Measurements from ENCODE around the gene HDC. TPM values are rescaled to one million over a fixed set of nuclear protein-coding genes. Genes with fewer than 3 reads are reported as not detected.

The HDC gene
- total and polyA plus RNA-seq, 2 experiments from 2014 or later, result not detected

- no peaks in the 10 kb centered on the region for H3K9me2 ChIP-seq (replicated peaks; ENCODE audit: insufficient read depth)
- H4K20me1 ChIP-seq (ENCODE audit: insufficient read depth, poor library complexity, severe bottlenecking), result no peaks in the 10 kb centered on the region
- no peaks in the 10 kb centered on the region for H3K4me1 ChIP-seq (ENCODE audit: insufficient read depth)
- H3K4me3 ChIP-seq, result no peak overlapping the region
- no peak overlapping the region for H3K27ac ChIP-seq
- no peaks in the 10 kb centered on the region for H3K27me3 ChIP-seq
- TF ChIP-seq EZH2phosphoT487 (IDR thresholded peaks at IDR 0.05; ENCODE audit: low read depth, severe bottlenecking, unreplicated experiment) (no peak), CTCF (IDR thresholded peaks at IDR 0.05; ENCODE audit: poor library complexity) (no peak), EZH2 (IDR thresholded peaks at IDR 0.05; ENCODE audit: borderline replicate concordance) (no peak)
- 81% methylated on average over 5 of the region's 5 CpGs for WGBS (ENCODE audit: low lambda C conversion rate, missing lambda C conversion rate)
- no peaks in the 10 kb centered on the region for H3K79me2 ChIP-seq
- no peak overlapping the region for H2AFZ ChIP-seq
- no peaks in the 10 kb centered on the region for H3K9me3 ChIP-seq (ENCODE audit: low read depth)
- no peak overlapping the region for H3K4me2 ChIP-seq
- no peaks in the 10 kb centered on the region for H3K36me3 ChIP-seq (replicated peaks; ENCODE audit: insufficient read depth, low read depth)
- DNase-seq (ENCODE audit: low spot score), result no peak
These were observed 23.7 kb downstream of the HDC start for GRCh38 chr15:50241684-50242450.

DNA sequence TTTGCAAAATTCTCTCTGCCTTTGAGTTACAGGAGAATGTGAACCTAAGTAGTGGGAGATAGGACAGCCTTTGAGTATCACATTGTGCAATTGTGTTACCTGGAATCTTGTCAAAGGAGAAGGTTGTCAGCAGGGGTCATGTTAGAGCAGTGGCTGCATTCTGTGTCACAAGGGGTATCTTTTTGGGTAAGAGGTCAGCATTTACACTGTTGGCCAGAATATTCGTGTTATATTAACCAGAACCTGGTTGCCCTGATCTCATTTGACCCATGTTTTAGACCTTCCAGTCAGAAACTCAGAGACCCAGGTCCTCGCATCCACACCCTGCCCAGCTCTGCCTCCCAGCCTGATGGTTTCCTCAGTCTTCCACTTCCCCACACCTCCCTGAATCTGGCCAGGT lies 27.3 kb downstream of the HDC start:
- no peaks in the 10 kb centered on the region for H3K27me3 ChIP-seq
- no peak overlapping the region for H3K4me3 ChIP-seq
- TF ChIP-seq EZH2phosphoT487 (IDR thresholded peaks at IDR 0.05; ENCODE audit: low read depth, severe bottlenecking, unreplicated experiment) (no peak), CTCF (IDR thresholded peaks at IDR 0.05; ENCODE audit: poor library complexity) (no peak), EZH2 (IDR thresholded peaks at IDR 0.05; ENCODE audit: borderline replicate concordance) (no peak)
- no peak for DNase-seq (ENCODE audit: low spot score)
- WGBS (ENCODE audit: low lambda C conversion rate, missing lambda C conversion rate), result 82% methylated on average over 2 of the region's 2 CpGs
- no peaks in the 10 kb centered on the region for H3K79me2 ChIP-seq
- H3K4me2 ChIP-seq, result no peak overlapping the region
- no peaks in the 10 kb centered on the region for H4K20me1 ChIP-seq (ENCODE audit: insufficient read depth, poor library complexity, severe bottlenecking)
- no peaks in the 10 kb centered on the region for H3K4me1 ChIP-seq (ENCODE audit: insufficient read depth)
- H3K36me3 ChIP-seq (replicated peaks; ENCODE audit: insufficient read depth, low read depth), result no peaks in the 10 kb centered on the region
- H2AFZ ChIP-seq, result no peak overlapping the region
- no peaks in the 10 kb centered on the region for H3K9me3 ChIP-seq (ENCODE audit: low read depth)
- no peak overlapping the region for H3K27ac ChIP-seq
- H3K9me2 ChIP-seq (replicated peaks; ENCODE audit: insufficient read depth), result no peaks in the 10 kb centered on the region

DNA sequence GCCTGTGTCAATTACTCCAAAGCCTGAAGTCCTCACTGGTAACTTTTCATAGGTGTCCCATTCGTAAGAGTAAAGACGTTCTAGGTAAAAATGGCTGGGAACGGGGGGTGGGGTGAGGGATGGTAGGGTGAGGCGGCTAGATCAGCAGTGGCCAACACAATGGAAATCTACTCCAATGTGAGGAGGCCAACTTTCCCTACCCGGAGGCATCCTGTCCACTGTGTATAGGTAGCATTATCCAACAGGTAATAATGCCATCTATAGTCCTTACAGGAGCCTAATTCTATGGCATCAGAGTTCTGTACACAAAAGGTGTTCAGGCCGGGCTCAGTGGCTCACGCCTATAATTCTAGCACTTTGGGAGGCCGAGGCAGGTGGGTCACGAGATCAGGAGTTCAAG lies 29.1 kb downstream of the HDC start:
- no peaks in the 10 kb centered on the region for H4K20me1 ChIP-seq (ENCODE audit: insufficient read depth, poor library complexity, severe bottlenecking)
- H3K9me2 ChIP-seq (replicated peaks; ENCODE audit: insufficient read depth), result no peaks in the 10 kb centered on the region
- H3K9me3 ChIP-seq (ENCODE audit: low read depth), result no peaks in the 10 kb centered on the region
- WGBS (ENCODE audit: low lambda C conversion rate, missing lambda C conversion rate), result 98% methylated on average over 9 of the region's 9 CpGs
- no peaks in the 10 kb centered on the region for H3K4me1 ChIP-seq (ENCODE audit: insufficient read depth)
- no peaks in the 10 kb centered on the region for H3K36me3 ChIP-seq (replicated peaks; ENCODE audit: insufficient read depth, low read depth)
- H3K27ac ChIP-seq, result no peak overlapping the region
- H3K4me3 ChIP-seq, result no peak overlapping the region
- DNase-seq (ENCODE audit: low spot score), result no peak
- H3K79me2 ChIP-seq, result no peaks in the 10 kb centered on the region
- TF ChIP-seq CTCF (IDR thresholded peaks at IDR 0.05; ENCODE audit: poor library complexity) (no peak), EZH2phosphoT487 (IDR thresholded peaks at IDR 0.05; ENCODE audit: low read depth, severe bottlenecking, unreplicated experiment) (no peak), EZH2 (IDR thresholded peaks at IDR 0.05; ENCODE audit: borderline replicate concordance) (no peak)
- no peak overlapping the region for H3K4me2 ChIP-seq
- H2AFZ ChIP-seq, result no peak overlapping the region
- H3K27me3 ChIP-seq, result no peaks in the 10 kb centered on the region

Data from hepatocyte (in vitro differentiated cells).